SH-SY5Y (cell line): Measurements from ENCODE around the gene SLC13A1.

Experiments
- GATA2 ChIP-seq: IDR thresholded peaks from 2 replicates; pipeline ENCODE4 v1.6.1; 2011; ENCODE audit warnings: mild to moderate bottlenecking, low read depth, low read length
- GATA3 ChIP-seq: IDR thresholded peaks from 2 replicates; pipeline ENCODE4 v1.6.1; 2011; ENCODE audit warnings: low read depth, mild to moderate bottlenecking, low read length, moderate library complexity

DNA sequence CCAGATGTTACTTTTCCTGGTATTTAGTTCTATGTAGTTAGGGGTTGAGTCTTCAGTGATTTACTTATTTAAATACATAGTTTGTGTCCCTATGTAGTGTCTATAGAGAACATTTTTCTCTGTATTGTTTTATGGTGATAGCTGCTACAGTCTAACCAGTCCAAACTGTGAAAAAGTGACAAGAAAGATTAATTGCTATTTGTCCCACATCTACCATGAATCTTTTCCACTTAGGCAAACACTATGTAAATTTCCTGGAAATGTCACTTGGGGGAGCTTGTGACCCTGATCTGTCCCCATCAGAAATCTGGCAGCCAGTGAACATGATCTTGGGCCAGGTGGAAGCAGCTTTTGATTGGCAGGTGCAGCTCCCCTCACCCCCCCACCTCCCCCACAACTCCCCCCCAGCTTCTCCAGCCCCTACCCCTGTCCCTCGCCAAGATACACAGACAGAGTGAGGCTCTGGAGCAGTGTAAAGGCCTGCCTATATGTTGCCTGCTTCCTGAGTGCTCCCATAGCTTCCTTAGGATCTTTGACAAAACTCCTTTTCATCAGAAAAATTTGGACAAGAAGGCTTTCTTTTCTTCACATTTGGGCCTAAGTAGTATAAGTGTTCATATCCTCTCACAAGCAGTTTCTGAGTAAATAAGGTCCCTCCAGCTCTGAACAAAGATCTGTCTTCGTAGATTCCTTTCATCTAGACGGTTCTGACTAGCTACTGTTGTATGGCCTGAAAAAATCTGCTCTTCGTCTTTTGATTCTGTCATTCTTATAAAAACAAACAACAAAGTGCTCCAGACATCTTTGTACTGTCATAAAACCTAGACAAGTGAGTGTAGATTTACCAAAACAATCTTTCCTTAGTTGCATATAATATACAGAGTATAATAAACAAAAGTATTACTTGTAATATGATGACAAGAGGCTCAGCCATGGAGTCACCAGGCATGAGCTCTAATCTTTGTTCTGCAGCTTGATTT, 31.5 kb upstream of the SLC13A1 start:
- no peak for TF ChIP-seq GATA2
- no peak for TF ChIP-seq GATA3
